Activated T-cell treated with anti-CD3 and anti-CD28 coated beads, Interleukin-2, amount 50 U/mL, for 72 hours (primary cell): ENCODE data around the gene C1R. TPM values are rescaled to one million over a fixed set of nuclear protein-coding genes. Genes with fewer than 3 reads are reported as not detected.
"Not testable (repeated sequence)": the region's sequence is repeated elsewhere in the genome, so short reads cannot be mapped to it uniquely, and the experiment has no call there.

Experiments used
- ATAC-seq, 2 donors: fragments of 150-1000 bp; cut with Tn5 transposase; replicated peaks in 1 of 2; 2 replicates each; pipeline ENCODE4 v1.10.0; 2021; ENCODE audit warnings: moderate library complexity in 2 of 2, mild to moderate bottlenecking in 1 of 2
- DNase-seq, 2 donors: peaks; one replicate each; pipeline ENCODE4 v3.0.0; 2021 to 2022; ENCODE audit warnings: mixed read lengths in 1 of 2
- H3K27ac Mint-ChIP-seq: one replicate; pipeline ENCODE4 v1.8.0; 2022; ENCODE audit warnings: mild to moderate bottlenecking, moderate library complexity, mixed read lengths
- H3K27me3 Mint-ChIP-seq: one replicate; pipeline ENCODE4 v1.8.0; 2022; ENCODE audit warnings: low read depth, mixed read lengths
- H3K36me3 Mint-ChIP-seq, 2 donors: one replicate each; pipeline ENCODE4 v1.8.0; 2022; ENCODE audit warnings: mixed read lengths in 2 of 2, mild to moderate bottlenecking in 1 of 2; ENCODE audit not compliant: insufficient read depth in 2 of 2
- H3K4me1 Mint-ChIP-seq: one replicate; pipeline ENCODE4 v1.8.0; 2022; ENCODE audit warnings: low read depth, mixed read lengths
- H3K4me3 Mint-ChIP-seq, 2 donors: one replicate each; pipeline ENCODE4 v1.8.0; 2022; ENCODE audit warnings: mild to moderate bottlenecking in 2 of 2, mixed read lengths in 2 of 2, moderate library complexity in 2 of 2
- H3K9me3 Mint-ChIP-seq, 2 donors: one replicate each; pipeline ENCODE4 v1.8.0; 2022; ENCODE audit warnings: mixed read lengths in 2 of 2
- total RNA-seq, 2 donors: library from RNA; stranded (reverse); gene quantifications; one replicate each; pipeline ENCODE4 v1.2.3, GENCODE V29; 2022

The C1R gene
- total RNA-seq, 2 donors from 2014 or later = 5.6 to 6.4 TPM

GRCh38 chr12:7067096-7067495, 25.1 kb downstream of the C1R start:
- H3K36me3 Mint-ChIP-seq = no peaks in the 10 kb centered on the region
- ATAC-seq (no peak), DNase-seq (no peak)
- H3K4me1 Mint-ChIP-seq = no peaks in the 10 kb centered on the region
- H3K27ac Mint-ChIP-seq = no peak overlapping the region
- no peak overlapping the region for H3K4me3 Mint-ChIP-seq
- H3K27me3 Mint-ChIP-seq = no peaks in the 10 kb centered on the region
- H3K9me3 Mint-ChIP-seq = no peaks in the 10 kb centered on the region

- ATAC-seq (no peak), DNase-seq (no peak)
- Mint-ChIP-seq H3K27ac (no peak overlapping the region), H3K4me1 (no peaks in the 10 kb centered on the region), H3K36me3 (no peaks in the 10 kb centered on the region), H3K4me3 (no peak overlapping the region), H3K27me3 (no peaks in the 10 kb centered on the region), H3K9me3 (no peaks in the 10 kb centered on the region)
Observed at GRCh38 chr12:7066596-7066995, 25.6 kb downstream of the C1R start.

- ATAC-seq (no peak), DNase-seq (no peak)
- Mint-ChIP-seq H3K9me3 (no peaks in the 10 kb centered on the region), H3K27ac (no peak overlapping the region), H3K4me3 (no peak overlapping the region), H3K4me1 (no peaks in the 10 kb centered on the region), H3K36me3 (no peaks in the 10 kb centered on the region), H3K27me3 (peaks cover 5% of the 10 kb centered on the region)
Observed at GRCh38 chr12:7065073-7065623, 27.1 kb downstream of the C1R start.

- H3K4me1 Mint-ChIP-seq = no peaks in the 10 kb centered on the region
- H3K9me3 Mint-ChIP-seq = no peaks in the 10 kb centered on the region
- ATAC-seq (no peak), DNase-seq (no peak)
- no peak overlapping the region for H3K27ac Mint-ChIP-seq
- no peak overlapping the region for H3K4me3 Mint-ChIP-seq
- H3K36me3 Mint-ChIP-seq = no peaks in the 10 kb centered on the region
- H3K27me3 Mint-ChIP-seq = peaks cover 5% of the 10 kb centered on the region
Observed at GRCh38 chr12:7064516-7064915, 27.7 kb downstream of the C1R start.

GRCh38 chr12:7061596-7061995, 30.6 kb downstream of the C1R start:
- Mint-ChIP-seq H3K27ac (no peak overlapping the region), H3K4me3 (no peak overlapping the region), H3K9me3 (no peaks in the 10 kb centered on the region), H3K27me3 (peaks cover 11% of the 10 kb centered on the region), H3K4me1 (no peaks in the 10 kb centered on the region), H3K36me3 (no peaks in the 10 kb centered on the region)
- no peak for DNase-seq
- ATAC-seq = no peak

GRCh38 chr12:7061138-7061537, 31.1 kb downstream of the C1R start:
- no peaks in the 10 kb centered on the region for H3K36me3 Mint-ChIP-seq
- H3K4me1 Mint-ChIP-seq = no peaks in the 10 kb centered on the region
- no peak overlapping the region for H3K27ac Mint-ChIP-seq
- DNase-seq (no peak), ATAC-seq (no peak)
- H3K27me3 Mint-ChIP-seq = peaks cover 11% of the 10 kb centered on the region
- H3K9me3 Mint-ChIP-seq = no peaks in the 10 kb centered on the region
- no peak overlapping the region for H3K4me3 Mint-ChIP-seq

GRCh38 chr12:7060353-7060954, 31.8 kb downstream of the C1R start, which contains the start of gene C1S:
C1S (plus strand) TSS chr12:7060718; CDS start chr12:7061913, 1,195 bp downstream.
- Mint-ChIP-seq H3K9me3 (no peaks in the 10 kb centered on the region), H3K27me3 (peaks cover 11% of the 10 kb centered on the region), H3K4me3 (no peak within 1 kb of the TSS), H3K27ac (no peak within 1 kb of the TSS), H3K4me1 (no peaks in the 10 kb centered on the region), H3K36me3 (no peaks in the 10 kb centered on the region)
- DNase-seq = no peak
- ATAC-seq = no peak

- H3K4me3 Mint-ChIP-seq = no peak overlapping the region
- H3K27me3 Mint-ChIP-seq = peaks cover 11% of the 10 kb centered on the region
- no peaks in the 10 kb centered on the region for H3K9me3 Mint-ChIP-seq
- H3K4me1 Mint-ChIP-seq = no peaks in the 10 kb centered on the region
- DNase-seq (no peak), ATAC-seq (no peak)
- no peaks in the 10 kb centered on the region for H3K36me3 Mint-ChIP-seq
- no peak overlapping the region for H3K27ac Mint-ChIP-seq
Observed at GRCh38 chr12:7059780-7060179, 32.5 kb downstream of the C1R start.

- no peak for ATAC-seq
- Mint-ChIP-seq H3K27ac (no peak overlapping the region), H3K9me3 (no peaks in the 10 kb centered on the region), H3K4me1 (no peaks in the 10 kb centered on the region), H3K27me3 (peaks cover 11% of the 10 kb centered on the region), H3K36me3 (no peaks in the 10 kb centered on the region), H3K4me3 (no peak overlapping the region)
- no peak for DNase-seq
Observed at GRCh38 chr12:7058850-7059395, 33.3 kb downstream of the C1R start.

- no peak overlapping the region for H3K4me3 Mint-ChIP-seq
- DNase-seq (no peak), ATAC-seq (no peak)
- no peaks in the 10 kb centered on the region for H3K36me3 Mint-ChIP-seq
- no peaks in the 10 kb centered on the region for H3K4me1 Mint-ChIP-seq
- no peaks in the 10 kb centered on the region for H3K9me3 Mint-ChIP-seq
- peaks cover 11% of the 10 kb centered on the region for H3K27me3 Mint-ChIP-seq
- no peak overlapping the region for H3K27ac Mint-ChIP-seq
Observed at GRCh38 chr12:7058163-7058845, 33.9 kb downstream of the C1R start.

GRCh38 chr12:7055736-7056135, 36.5 kb downstream of the C1R start:
- not testable (repeated sequence) for H3K27ac Mint-ChIP-seq, H3K4me1 Mint-ChIP-seq, ATAC-seq, H3K27me3 Mint-ChIP-seq, H3K4me3 Mint-ChIP-seq, H3K36me3 Mint-ChIP-seq, H3K9me3 Mint-ChIP-seq, DNase-seq

- no peaks in the 10 kb centered on the region for H3K36me3 Mint-ChIP-seq
- no peak for ATAC-seq
- no peak overlapping the region for H3K27ac Mint-ChIP-seq
- peaks cover 6% of the 10 kb centered on the region for H3K27me3 Mint-ChIP-seq
- no peak overlapping the region for H3K4me3 Mint-ChIP-seq
- DNase-seq = no peak
- no peaks in the 10 kb centered on the region for H3K4me1 Mint-ChIP-seq
- no peaks in the 10 kb centered on the region for H3K9me3 Mint-ChIP-seq
Observed at GRCh38 chr12:7054925-7055324, 37.3 kb downstream of the C1R start.

- H3K4me3 Mint-ChIP-seq, H3K9me3 Mint-ChIP-seq, H3K27ac Mint-ChIP-seq, H3K4me1 Mint-ChIP-seq, H3K36me3 Mint-ChIP-seq, H3K27me3 Mint-ChIP-seq, DNase-seq, ATAC-seq: not testable (repeated sequence)
Observed at GRCh38 chr12:7049973-7050372, 42.3 kb downstream of the C1R start.
